Breast epithelium (tissue), 4 donors: ENCODE data around the gene KSR2. TPM values are rescaled to one million over a fixed set of nuclear protein-coding genes. Genes with fewer than 3 reads are reported as not detected.
"Not testable (repeated sequence)": the region's sequence is repeated elsewhere in the genome, so short reads cannot be mapped to it uniquely, and the experiment has no call there.

Experiments used
- DNase-seq, 2 donors: peaks; one replicate each; pipeline ENCODE4 v3.0.0-alpha.2; 2019; ENCODE audit warnings: low spot score in 2 of 2
- H3K27ac ChIP-seq, 2 donors: fragments of 200-600 bp; sonication (generic) in 1 of 2; one replicate each; pipeline ENCODE4 v1.5.1; 2016 to 2019; ENCODE audit warnings: mild to moderate bottlenecking in 1 of 2
- H3K27me3 ChIP-seq, 2 donors: fragments of 200-600 bp; sonication (generic) in 1 of 2; one replicate each; pipeline versions ENCODE4 v1.5.1 to v1.6.0; 2017 to 2019; ENCODE audit warnings: control low read depth in 1 of 2, mild to moderate bottlenecking in 1 of 2
- H3K36me3 ChIP-seq: fragments of 200-600 bp; one replicate; pipeline ENCODE4 v1.5.1; 2019
- H3K4me1 ChIP-seq, 2 donors: fragments of 200-600 bp; sonication (generic); one replicate each; pipeline ENCODE4 v1.5.1; 2016 to 2019; ENCODE audit warnings: control low read depth in 1 of 2
- H3K4me3 ChIP-seq, 3 donors: fragments of 200-600 bp; sonication (generic); 1 replicate in 2 of 3; 2 replicates in 1 of 3; pipeline ENCODE4 v1.5.1; 2016 to 2019; ENCODE audit warnings: mild to moderate bottlenecking in 3 of 3, moderate library complexity in 2 of 3
- H3K9me3 ChIP-seq, 2 donors: fragments of 200-600 bp; sonication (generic) in 1 of 2; one replicate each; pipeline ENCODE4 v1.5.1; 2016 to 2019; ENCODE audit warnings: control low read depth in 1 of 2
- POLR2A ChIP-seq: fragments of 450-650 bp; IDR thresholded peaks from one replicate; pipeline ENCODE4 v1.6.1; 2016; ENCODE audit warnings: antibody characterized with exemption, mild to moderate bottlenecking, moderate library complexity
- POLR2AphosphoS5 ChIP-seq, 3 donors: sonication (generic); formaldehyde crosslinking; IDR thresholded peaks; one replicate each; pipeline ENCODE4 v1.6.1; 2017; ENCODE audit warnings: antibody characterized with exemption in 3 of 3
- intact Hi-C: fragments of 100-400 bp; cut with DNase I; formaldehyde crosslinking; loops from one replicate; pipeline ENCODE4 v1.15.1; 2023; ENCODE audit warnings: low total_unique reads
- total RNA-seq, 3 donors: library from RNA; depleted of rRNA; stranded (reverse); fragments of >200 nt; gene quantifications; one replicate each; pipeline ENCODE4 v1.1.0, GENCODE V29; 2016
- TF ChIP-seq, protein P1 (sequence below), 3 donors: fragments of 450-650 bp; IDR thresholded peaks; one replicate each; pipeline ENCODE4 v1.5.1; 2016 to 2017; ENCODE audit warnings: antibody characterized with exemption in 3 of 3, mild to moderate bottlenecking in 3 of 3, moderate library complexity in 3 of 3

The KSR2 gene
- total RNA-seq, 3 donors from 2014 or later: under 0.01 to 1.9 (median 0.33) TPM

GRCh38 chr12:117803001-117803400 is 165.8 kb downstream of the KSR2 start:
- Histone ChIP-seq H3K9me3 (no peaks in the 10 kb centered on the region), H3K36me3 (no peaks in the 10 kb centered on the region), H3K27me3 (peaks cover 0 to 4% of the 10 kb centered on the region in 2 donors), H3K4me1 (no peaks in the 10 kb centered on the region), H3K27ac (peak overlapping the region; percentile 77 to 84), H3K4me3 (no peak overlapping the region)
- intact Hi-C loops: no loop called here
- DNase-seq: peak in 1 of 2 donors; percentile 78
- TF ChIP-seq POLR2A: no peak
- TF ChIP-seq, protein P1, sequence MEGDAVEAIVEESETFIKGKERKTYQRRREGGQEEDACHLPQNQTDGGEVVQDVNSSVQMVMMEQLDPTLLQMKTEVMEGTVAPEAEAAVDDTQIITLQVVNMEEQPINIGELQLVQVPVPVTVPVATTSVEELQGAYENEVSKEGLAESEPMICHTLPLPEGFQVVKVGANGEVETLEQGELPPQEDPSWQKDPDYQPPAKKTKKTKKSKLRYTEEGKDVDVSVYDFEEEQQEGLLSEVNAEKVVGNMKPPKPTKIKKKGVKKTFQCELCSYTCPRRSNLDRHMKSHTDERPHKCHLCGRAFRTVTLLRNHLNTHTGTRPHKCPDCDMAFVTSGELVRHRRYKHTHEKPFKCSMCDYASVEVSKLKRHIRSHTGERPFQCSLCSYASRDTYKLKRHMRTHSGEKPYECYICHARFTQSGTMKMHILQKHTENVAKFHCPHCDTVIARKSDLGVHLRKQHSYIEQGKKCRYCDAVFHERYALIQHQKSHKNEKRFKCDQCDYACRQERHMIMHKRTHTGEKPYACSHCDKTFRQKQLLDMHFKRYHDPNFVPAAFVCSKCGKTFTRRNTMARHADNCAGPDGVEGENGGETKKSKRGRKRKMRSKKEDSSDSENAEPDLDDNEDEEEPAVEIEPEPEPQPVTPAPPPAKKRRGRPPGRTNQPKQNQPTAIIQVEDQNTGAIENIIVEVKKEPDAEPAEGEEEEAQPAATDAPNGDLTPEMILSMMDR (IDR thresholded peaks at IDR 0.05): no peak
- peak in 1 of 3 donors; percentile 71 for TF ChIP-seq POLR2AphosphoS5 (IDR thresholded peaks at IDR 0.05)

GRCh38 chr12:117800711-117801110 is 168.1 kb downstream of the KSR2 start:
- H3K9me3 ChIP-seq, H3K27me3 ChIP-seq, intact Hi-C loops: not testable (repeated sequence)

DNA sequence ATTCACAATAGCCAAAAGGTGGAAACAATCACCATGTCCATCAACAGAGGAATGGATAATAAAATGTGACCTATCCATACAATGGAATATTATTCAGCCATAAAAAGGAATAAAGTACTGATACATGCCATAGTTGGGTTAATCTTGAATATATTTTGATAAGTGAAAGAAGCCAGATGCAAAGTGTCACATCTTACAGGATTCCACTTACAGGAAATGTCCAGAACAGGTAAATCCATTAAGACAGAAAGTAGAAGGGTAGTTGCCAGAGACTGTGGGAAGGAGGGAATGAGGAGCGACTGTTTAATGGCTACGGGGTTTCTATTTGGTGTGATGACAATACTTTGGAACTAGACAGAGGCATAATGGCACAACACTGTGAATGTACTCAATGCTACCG is 171.6 kb downstream of the KSR2 start:
- H3K27me3 ChIP-seq: no peaks in the 10 kb centered on the region
- no peaks in the 10 kb centered on the region for H3K9me3 ChIP-seq
- H3K4me1 ChIP-seq: no peaks in the 10 kb centered on the region
- no peak overlapping the region for H3K27ac ChIP-seq
- DNase-seq: no peak
- no peak overlapping the region for H3K4me3 ChIP-seq
- no peaks in the 10 kb centered on the region for H3K36me3 ChIP-seq
- intact Hi-C loops: no loop called here
- no peak for TF ChIP-seq POLR2AphosphoS5 (IDR thresholded peaks at IDR 0.05)

More at GRCh38 chr12:117800711-117801110, 168.1 kb downstream of the KSR2 start:
- not testable (repeated sequence) for DNase-seq, H3K27ac ChIP-seq, H3K4me1 ChIP-seq, H3K4me3 ChIP-seq, H3K36me3 ChIP-seq

- Histone ChIP-seq H3K4me3 (no peak overlapping the region), H3K36me3 (no peaks in the 10 kb centered on the region), H3K27ac (no peak overlapping the region), H3K4me1 (no peaks in the 10 kb centered on the region), H3K9me3 (no peaks in the 10 kb centered on the region), H3K27me3 (no peaks in the 10 kb centered on the region)
- intact Hi-C loops: no loop called here
- no peak for TF ChIP-seq POLR2AphosphoS5 (IDR thresholded peaks at IDR 0.05)
- no peak for TF ChIP-seq POLR2A
- TF ChIP-seq, protein P1 (IDR thresholded peaks at IDR 0.05): no peak
- DNase-seq: no peak
Measured at GRCh38 chr12:117792877-117793424, 175.8 kb downstream of the KSR2 start.

GRCh38 chr12:117792471-117792870 is 176.3 kb downstream of the KSR2 start:
- no peaks in the 10 kb centered on the region for H3K27me3 ChIP-seq
- intact Hi-C loops: no loop called here
- H3K4me3 ChIP-seq: no peak overlapping the region
- no peak for DNase-seq
- no peaks in the 10 kb centered on the region for H3K9me3 ChIP-seq
- no peak for TF ChIP-seq POLR2A
- TF ChIP-seq POLR2AphosphoS5 (IDR thresholded peaks at IDR 0.05): no peak
- TF ChIP-seq, protein P1 (IDR thresholded peaks at IDR 0.05): no peak
- no peaks in the 10 kb centered on the region for H3K4me1 ChIP-seq
- H3K27ac ChIP-seq: no peak overlapping the region
- no peaks in the 10 kb centered on the region for H3K36me3 ChIP-seq

DNA sequence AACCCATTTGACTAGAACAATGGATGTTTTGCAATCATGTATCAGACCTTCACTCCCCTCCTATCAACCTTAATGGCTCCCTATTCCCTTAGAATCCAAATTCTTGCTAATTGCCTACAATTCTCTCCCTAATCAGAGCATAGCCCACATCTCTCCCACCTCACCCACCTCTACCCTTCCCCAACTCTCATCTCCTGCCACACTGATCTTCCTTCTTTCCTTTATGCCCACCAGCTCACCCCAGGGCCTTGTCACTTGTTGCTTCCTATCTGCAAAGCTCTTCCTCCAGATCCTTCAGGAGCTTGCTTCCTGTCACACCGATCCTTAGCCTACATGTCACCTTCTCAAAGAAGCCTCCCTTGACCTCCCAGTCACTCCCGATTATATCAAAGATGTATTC is 177.8 kb downstream of the KSR2 start:
- intact Hi-C loops: no loop called here
- H3K9me3 ChIP-seq: no peaks in the 10 kb centered on the region
- no peaks in the 10 kb centered on the region for H3K4me1 ChIP-seq
- no peak for DNase-seq
- TF ChIP-seq POLR2AphosphoS5 (IDR thresholded peaks at IDR 0.05) (no peak), POLR2A (no peak)
- TF ChIP-seq, protein P1 (IDR thresholded peaks at IDR 0.05): no peak
- no peak overlapping the region for H3K27ac ChIP-seq
- H3K27me3 ChIP-seq: no peaks in the 10 kb centered on the region
- no peaks in the 10 kb centered on the region for H3K36me3 ChIP-seq
- no peak overlapping the region for H3K4me3 ChIP-seq
